T-helper 2 cell treated with Interferon-gamma antibody and Interleukin-4, amounts not matched to agents 100 ng/mL and 5 ng/mL, for 36 hours (primary cell): ENCODE data around the gene GAL3ST2. TPM values are rescaled to one million over a fixed set of nuclear protein-coding genes. Genes with fewer than 3 reads are reported as not detected.
"Not testable (repeated sequence)": the region's sequence is repeated elsewhere in the genome, so short reads cannot be mapped to it uniquely, and the experiment has no call there.

ENCODE experiments used
- intact Hi-C: fragments of 100-400 bp; cut with micrococcal nuclease; formaldehyde crosslinking; loops from one replicate; pipeline ENCODE4 v1.15.1; 2023
- total RNA-seq: library from RNA; stranded (reverse); gene quantifications from 2 replicates; pipeline ENCODE4 v1.2.3, GENCODE V29; 2022

GAL3ST2 gene
- total RNA-seq, 1 donor from 2014 or later = 0.61 TPM

- intact Hi-C loops = no loop called here
Measured at GRCh38 chr2:241767464-241768250, 9.0 kb upstream of the GAL3ST2 start.

GRCh38 chr2:241768251-241768711 lies 8.3 kb upstream of the GAL3ST2 start:
- intact Hi-C loops = no loop called here

- intact Hi-C loops = no loop called here
Measured at GRCh38 chr2:241768850-241769249, 7.8 kb upstream of the GAL3ST2 start.

GRCh38 chr2:241769819-241770184 lies 6.8 kb upstream of the GAL3ST2 start:
- intact Hi-C loops = no loop called here

GRCh38 chr2:241770185-241770935 lies 6.3 kb upstream of the GAL3ST2 start:
- intact Hi-C loops = no loop called here

DNA sequence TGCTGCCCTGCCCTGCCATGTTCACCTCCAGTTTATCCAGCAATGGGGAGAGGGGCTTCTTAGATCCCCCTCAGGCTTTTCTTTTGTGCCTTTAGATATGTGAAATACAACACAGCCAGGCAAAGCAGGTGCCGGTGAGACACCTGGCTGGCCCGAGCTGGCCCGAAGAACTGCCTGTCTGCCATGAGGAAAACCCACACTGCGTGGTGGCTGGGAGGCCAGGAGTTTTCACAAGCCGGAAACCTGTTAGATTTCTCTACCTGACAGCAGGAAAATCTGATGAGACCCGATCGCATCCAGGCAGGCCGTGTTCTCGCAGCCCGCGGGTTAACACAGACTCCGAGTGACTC lies 5.7 kb upstream of the GAL3ST2 start:
- intact Hi-C loops = no loop called here

DNA sequence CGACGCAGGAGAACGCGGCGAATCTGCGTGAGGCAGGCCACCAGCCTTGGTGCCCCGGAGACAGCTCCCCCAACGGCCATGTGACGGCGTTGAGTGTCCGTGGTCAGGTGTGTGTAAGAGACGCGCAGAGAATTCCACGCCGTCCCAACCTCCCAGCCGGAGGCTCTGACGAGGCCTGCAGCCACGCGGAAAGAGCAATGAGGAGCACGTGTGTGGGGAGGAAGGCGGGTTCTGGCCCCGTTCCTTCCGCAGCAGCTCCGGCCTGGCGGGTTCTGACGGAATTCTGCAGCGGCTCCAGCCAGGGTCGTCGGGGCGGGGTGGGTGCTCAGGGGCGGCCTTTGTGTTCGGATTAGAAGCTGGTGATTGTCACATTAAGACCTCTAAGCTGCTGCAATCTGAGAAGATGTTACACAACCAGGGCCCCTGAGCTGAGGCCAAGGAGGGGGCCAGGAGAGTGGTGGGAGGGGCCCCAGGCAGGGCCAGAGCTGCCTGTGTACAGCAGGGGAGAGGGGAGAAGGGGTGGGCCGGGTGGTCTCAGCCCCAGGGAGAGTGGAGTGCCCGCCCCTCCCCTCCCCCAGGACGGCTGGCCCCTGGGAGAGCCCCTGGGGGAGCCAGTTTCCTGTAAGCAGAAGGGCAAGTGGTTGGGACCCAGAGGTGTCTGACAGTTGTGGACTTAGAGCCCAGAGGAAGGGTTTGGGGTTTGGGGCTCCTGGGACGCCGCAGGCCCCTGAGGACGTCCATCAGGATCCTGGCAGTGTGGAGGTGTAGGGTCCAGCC lies 5.1 kb upstream of the GAL3ST2 start:
- intact Hi-C loops = no loop called here

DNA sequence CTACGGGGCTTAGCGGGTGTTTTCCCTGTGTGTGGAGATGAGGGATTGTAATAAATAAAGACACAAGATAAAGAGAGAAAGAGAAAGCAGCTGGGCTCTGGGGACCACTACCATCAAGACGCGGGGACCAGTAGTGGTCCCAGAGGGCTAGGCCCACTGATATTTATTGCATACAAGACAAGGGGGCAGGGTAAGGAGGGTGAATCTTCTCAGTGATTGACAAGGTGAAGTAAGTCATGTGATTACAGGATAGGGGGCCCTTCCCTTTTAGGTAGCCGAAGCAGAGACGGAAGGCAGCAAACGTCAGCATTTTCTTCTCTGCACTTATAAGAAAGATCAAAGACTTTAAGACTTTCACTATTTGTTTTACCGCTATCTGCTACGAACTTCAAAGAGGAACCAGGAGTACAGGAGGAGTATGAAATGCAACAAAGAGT lies 4.5 kb upstream of the GAL3ST2 start:
- intact Hi-C loops = no loop called here

DNA sequence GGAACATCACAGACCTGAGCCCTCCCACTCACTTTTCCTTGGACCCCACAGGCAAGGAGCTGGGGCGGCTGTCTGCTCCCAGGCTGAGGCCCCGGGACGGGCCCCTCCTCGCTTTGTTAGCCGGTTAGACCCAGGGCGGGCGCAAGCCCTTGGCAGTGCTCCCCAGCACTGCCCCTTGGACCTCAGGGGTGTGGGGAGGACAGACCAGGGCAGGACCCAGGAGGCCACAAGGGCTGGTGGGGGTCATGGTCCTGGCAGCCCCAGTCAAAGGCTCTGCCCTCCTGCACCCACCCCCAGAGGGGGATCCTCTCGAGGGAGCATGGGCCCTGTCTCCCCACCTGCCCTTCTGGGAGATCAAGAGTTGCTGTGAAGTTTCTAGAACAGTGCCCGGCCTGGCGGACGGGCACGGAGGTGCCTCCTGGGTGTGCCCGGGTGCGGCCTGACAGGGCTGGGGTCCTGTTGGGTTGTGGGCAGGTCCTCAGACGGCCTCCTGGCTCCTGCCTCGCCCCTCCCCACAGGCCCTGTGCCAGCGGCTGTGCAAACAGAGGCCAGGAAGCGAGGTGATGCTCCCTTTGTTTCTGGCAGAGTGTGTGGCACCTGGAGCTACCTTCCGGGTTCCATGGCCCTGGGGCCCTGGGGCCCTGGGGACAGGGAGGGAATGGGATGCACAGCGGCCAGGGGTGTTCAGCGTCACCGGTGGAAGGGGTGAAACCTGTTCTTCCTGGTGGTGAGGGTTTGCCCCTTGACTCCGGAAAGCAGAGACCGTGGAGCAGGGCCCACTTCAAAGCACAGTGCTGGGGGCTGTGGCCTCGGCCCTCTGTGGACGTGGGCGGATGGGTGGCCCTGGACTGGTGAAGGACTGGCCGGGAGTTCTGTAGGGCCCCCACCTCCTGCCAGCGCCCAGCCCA lies 2.9 kb upstream of the GAL3ST2 start:
- intact Hi-C loops = no loop called here

GRCh38 chr2:241774419-241775222 lies 2.0 kb upstream of the GAL3ST2 start:
- intact Hi-C loops = no loop called here

DNA sequence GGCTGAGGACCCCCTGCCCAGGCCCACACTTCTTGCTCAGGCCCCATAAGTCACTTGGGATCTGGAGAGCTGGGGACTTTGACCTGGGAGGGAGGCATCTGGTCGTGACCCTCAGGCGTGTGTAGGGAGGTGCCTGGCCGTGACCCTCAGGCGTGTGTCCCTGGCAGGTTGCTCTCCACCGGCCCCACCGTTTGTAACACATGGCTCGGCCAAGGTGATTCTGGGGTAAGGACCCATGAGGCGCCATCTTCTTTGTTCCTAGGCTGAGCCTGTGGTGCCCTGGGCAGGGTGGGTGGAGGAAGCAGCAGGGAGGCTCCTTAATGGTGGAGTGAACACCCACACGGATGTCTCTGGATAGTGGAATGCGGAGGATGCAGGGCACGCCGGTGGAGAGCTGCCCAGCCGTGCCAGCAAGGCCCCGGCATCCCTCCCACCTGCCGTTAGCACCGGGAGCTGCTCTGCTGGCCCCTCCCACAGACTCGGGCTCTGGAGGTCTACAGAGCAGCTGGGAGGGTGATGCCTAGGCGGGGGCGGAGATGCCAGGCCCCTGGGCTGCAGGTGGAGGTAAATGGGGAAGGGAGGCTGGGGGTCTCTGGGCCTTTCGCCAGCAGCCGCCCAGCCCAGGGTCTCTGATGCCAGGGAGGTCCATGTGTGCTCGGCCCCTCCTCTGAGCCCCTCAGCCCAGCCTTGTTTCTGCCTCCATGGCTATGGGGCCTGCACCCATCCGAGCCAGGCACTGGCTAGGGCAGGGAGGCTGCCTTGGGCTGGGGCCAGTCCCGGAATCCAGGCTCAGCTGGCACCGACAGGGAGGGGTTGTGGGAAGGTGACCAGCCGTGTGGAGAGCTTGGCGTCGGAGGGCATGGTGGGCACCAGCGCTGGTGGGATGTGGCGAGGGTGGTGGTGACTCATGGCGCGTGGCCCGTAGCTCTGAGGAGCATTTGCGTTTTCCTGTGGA lies 1.1 kb upstream of the GAL3ST2 start:
- intact Hi-C loops = no loop called here

GRCh38 chr2:241777170-241777685 lies 606 bp downstream of the GAL3ST2 start:
- intact Hi-C loops = no loop called here

GRCh38 chr2:241777686-241778627 lies 1.3 kb downstream of the GAL3ST2 start:
- intact Hi-C loops = no loop called here

DNA sequence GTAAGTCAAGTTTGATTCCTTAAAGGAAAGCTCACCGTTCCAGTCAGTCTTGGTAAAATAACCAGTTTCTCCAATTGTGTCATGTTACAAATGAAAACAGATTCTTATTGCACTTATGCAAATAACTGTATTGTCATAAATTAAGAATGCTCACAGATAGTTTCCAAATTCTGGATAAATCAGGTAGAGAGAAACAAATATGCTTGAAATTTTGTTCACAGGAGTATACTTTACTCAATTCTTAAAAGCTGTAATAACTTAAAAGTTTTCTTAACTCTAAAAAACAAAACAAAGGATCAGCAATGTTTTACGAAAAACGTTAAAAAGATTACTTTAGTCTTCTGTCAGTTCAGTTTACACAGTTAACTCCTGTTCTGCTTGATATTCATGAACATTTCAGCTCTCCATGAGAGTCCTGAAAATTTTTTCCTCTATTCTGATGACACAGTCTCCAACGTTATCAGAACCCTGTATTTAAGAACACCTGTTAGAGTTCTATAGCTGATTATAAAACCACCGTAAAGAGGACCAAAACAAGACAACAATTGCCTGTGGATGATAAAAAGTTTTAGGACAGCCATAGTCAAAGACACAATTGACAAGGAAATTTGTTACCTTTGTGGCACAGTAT lies 4.4 kb downstream of the GAL3ST2 start:
- intact Hi-C loops = loop anchor here (1.0 kb wide), 1 partner anchor 9 kb away; no protein-coding TSS in a partner anchor

- intact Hi-C loops = not testable (repeated sequence)
Measured at GRCh38 chr2:241782053-241782452, 5.4 kb downstream of the GAL3ST2 start.

DNA sequence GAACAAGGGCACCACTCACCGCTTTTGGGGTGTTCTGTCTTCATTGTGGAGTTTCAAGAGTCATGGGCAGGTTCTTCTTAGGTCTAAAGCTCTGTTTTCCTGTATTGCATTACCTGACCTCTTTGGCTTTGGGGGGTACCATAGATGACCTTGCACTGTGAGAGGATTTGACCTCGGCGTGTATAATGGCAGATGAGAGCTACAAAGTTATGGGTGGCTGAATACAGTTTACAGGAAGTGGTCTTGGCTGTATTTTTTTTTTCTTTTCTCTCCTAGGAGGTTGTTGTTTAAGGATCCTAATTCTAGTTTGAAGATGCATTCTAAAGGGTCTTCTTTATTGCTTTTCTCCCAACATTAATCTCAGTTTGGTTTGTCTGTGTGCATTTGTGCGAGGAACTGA lies 11.5 kb downstream of the GAL3ST2 start:
- intact Hi-C loops = no loop called here

DNA sequence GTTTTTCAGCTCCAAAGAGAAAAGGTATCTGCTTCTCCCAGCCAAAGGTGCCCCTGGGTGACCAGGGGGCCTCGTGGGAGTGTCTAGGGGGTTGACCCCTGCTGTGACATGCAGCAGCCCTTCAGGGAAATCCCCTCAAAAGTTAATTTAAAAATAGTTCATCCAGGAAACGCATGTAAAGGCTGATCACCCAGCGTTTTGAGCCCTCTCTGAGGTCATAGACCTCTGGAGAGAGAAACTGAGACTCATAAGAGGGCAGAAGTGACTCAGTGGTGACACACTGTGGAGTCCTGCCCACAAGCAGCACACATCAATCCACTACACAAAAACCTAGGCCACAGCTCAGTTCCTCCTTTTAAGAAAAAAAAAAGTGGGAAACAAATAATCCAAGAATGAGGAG lies 11.9 kb downstream of the GAL3ST2 start:
- intact Hi-C loops = no loop called here
